Trophoblast cell (in vitro differentiated cells and primary cell): ENCODE data around the gene ASIC4.

ENCODE experiments used
- DNase-seq, 2 donors: peaks; one replicate each; pipeline ENCODE4 v3.0.0-alpha.2; 2016
- H2AFZ ChIP-seq: 2 replicates; pipeline ENCODE4 v1.6.1; 2013; ENCODE audit warnings: low read length, moderate library complexity, mild to moderate bottlenecking; ENCODE audit not compliant: insufficient read depth, poor library complexity
- H2AK5ac ChIP-seq: 2 replicates; pipeline ENCODE4 v1.6.1; 2013; ENCODE audit warnings: mild to moderate bottlenecking, low read length
- H2BK120ac ChIP-seq: 2 replicates; pipeline ENCODE4 v1.6.1; 2013; ENCODE audit warnings: low read length, mild to moderate bottlenecking, moderate library complexity; ENCODE audit not compliant: insufficient read depth, poor library complexity
- H2BK12ac ChIP-seq: 2 replicates; pipeline ENCODE4 v1.6.1; 2013; ENCODE audit warnings: mild to moderate bottlenecking, low read length, moderate library complexity
- H2BK5ac ChIP-seq: 2 replicates; pipeline ENCODE4 v1.6.1; 2013; ENCODE audit warnings: low read length, low read depth, moderate library complexity, mild to moderate bottlenecking; ENCODE audit not compliant: poor library complexity
- H3K14ac ChIP-seq: 2 replicates; pipeline ENCODE4 v1.6.1; 2013; ENCODE audit warnings: mild to moderate bottlenecking, low read length
- H3K18ac ChIP-seq: 2 replicates; pipeline ENCODE4 v1.6.1; 2013; ENCODE audit warnings: mild to moderate bottlenecking, low read length
- H3K23ac ChIP-seq: 2 replicates; pipeline ENCODE4 v1.6.1; 2013; ENCODE audit warnings: low read length
- H3K27ac ChIP-seq: 2 replicates; pipeline ENCODE4 v1.5.1; 2013; ENCODE audit warnings: low read depth, mild to moderate bottlenecking, inconsistent platforms, low read length, moderate library complexity
- H3K27me3 ChIP-seq: 2 replicates; pipeline ENCODE4 v1.6.1; 2013; ENCODE audit warnings: inconsistent platforms, mild to moderate bottlenecking, low read length, moderate library complexity; ENCODE audit not compliant: insufficient read depth
- H3K36me3 ChIP-seq, 2 experiments: 1 replicate in 1 of 2; 2 replicates in 1 of 2; pipeline ENCODE4 v1.6.1; 2013; ENCODE audit warnings: low read length in 2 of 2, mild to moderate bottlenecking in 2 of 2, moderate library complexity in 1 of 2; ENCODE audit not compliant: insufficient read depth in 2 of 2, control insufficient read depth in 1 of 2
- H3K4ac ChIP-seq: 2 replicates; pipeline ENCODE4 v1.6.1; 2013; ENCODE audit warnings: low read depth, mild to moderate bottlenecking, low read length, moderate library complexity
- H3K4me1 ChIP-seq, 2 experiments: 1 replicate in 1 of 2; 2 replicates in 1 of 2; pipeline ENCODE4 v1.6.1; 2013; ENCODE audit warnings: low read length in 2 of 2, mild to moderate bottlenecking in 2 of 2, moderate library complexity in 1 of 2; ENCODE audit not compliant: insufficient read depth in 2 of 2, control insufficient read depth in 1 of 2
- H3K4me2 ChIP-seq: 2 replicates; pipeline ENCODE4 v1.6.1; 2013; ENCODE audit warnings: inconsistent platforms, mild to moderate bottlenecking, low read length, moderate library complexity
- H3K4me3 ChIP-seq: 2 replicates; pipeline ENCODE4 v1.5.1; 2013; ENCODE audit warnings: mild to moderate bottlenecking, low read depth, low read length, inconsistent platforms
- H3K79me1 ChIP-seq: one replicate; pipeline ENCODE4 v1.6.1; 2013; ENCODE audit warnings: low read length
- H3K79me2 ChIP-seq: 2 replicates; pipeline ENCODE4 v1.6.1; 2013; ENCODE audit warnings: low read length, mild to moderate bottlenecking; ENCODE audit not compliant: control insufficient read depth, insufficient read depth, poor library complexity
- H3K9ac ChIP-seq: 2 replicates; pipeline ENCODE4 v1.6.1; 2013; ENCODE audit warnings: mild to moderate bottlenecking, low read length
- H3K9me3 ChIP-seq: 2 replicates; pipeline ENCODE4 v1.6.1; 2013; ENCODE audit warnings: low read depth, mild to moderate bottlenecking, control low read depth, inconsistent platforms, low read length; ENCODE audit not compliant: insufficient read depth
- H4K12ac ChIP-seq: 2 replicates; pipeline ENCODE4 v1.6.1; 2013; ENCODE audit warnings: low read depth, mild to moderate bottlenecking, low read length, moderate library complexity
- H4K8ac ChIP-seq: 2 replicates; pipeline ENCODE4 v1.6.1; 2013; ENCODE audit warnings: low read depth, mild to moderate bottlenecking, low read length, moderate library complexity
- H4K91ac ChIP-seq: one replicate; pipeline ENCODE4 v1.6.1; 2013; ENCODE audit warnings: low read depth, mild to moderate bottlenecking, low read length, moderate library complexity
- WGBS: extraction: QIAGEN DNeasy Blood & Tissue Kit; methylation state at CpG from one replicate; pipeline ENCODE4 v1.1.7; 2013; ENCODE audit warnings: missing lambda C conversion rate; ENCODE audit not compliant: insufficient read length, insufficient coverage; ENCODE audit errors: extremely low coverage; 5-methylcytosine and 5-hydroxymethylcytosine counted together

Gene ASIC4

DNA sequence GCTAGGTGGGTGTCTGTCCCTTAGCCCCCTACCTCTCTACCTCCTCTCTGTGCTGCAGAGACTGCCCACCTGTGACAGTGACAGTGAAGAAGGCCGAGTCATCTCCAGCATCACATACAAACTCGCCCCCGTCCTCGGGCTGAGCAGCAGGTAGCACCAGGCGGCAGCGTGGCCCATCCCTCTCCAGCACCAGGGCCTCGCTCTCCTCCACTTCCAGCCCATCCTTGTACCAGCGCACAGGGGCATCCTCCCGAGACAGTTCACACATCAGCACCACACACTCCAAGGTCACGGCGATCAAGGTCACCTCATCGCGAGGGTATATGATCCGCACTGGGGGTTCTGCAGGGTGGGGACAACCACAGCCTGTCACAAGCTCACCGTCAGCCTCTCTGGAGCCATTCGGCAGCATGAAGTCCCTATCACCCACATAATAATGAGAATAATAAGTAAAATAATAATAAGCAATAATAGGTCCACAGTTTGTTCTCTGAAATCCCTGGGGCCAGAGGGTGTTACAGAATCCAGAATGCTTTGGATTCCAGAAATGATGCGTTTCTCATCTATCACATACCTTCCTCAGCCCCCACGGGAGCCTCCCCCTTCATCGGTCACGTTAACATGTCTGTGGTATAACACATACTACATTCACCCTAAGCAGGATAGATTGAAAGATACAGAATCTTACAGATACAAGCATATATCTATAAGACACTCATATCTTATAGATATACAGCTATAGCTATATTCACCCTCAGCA lies 45.1 kb downstream of the ASIC4 start:
- Histone ChIP-seq H4K12ac (no peak overlapping the region), H2BK5ac (no peak overlapping the region), H3K79me1 (peaks cover 11% of the 10 kb centered on the region), H3K18ac (no peak overlapping the region), H3K9ac (no peak overlapping the region), H3K27me3 (no peaks in the 10 kb centered on the region), H2BK120ac (no peak overlapping the region), H4K8ac (no peak overlapping the region), H3K27ac (no peak overlapping the region), H3K4ac (no peak overlapping the region), H3K23ac (no peak overlapping the region), H3K4me1 (peaks cover 22% of the 10 kb centered on the region in 2 experiments), H2AK5ac (no peak overlapping the region), H4K91ac (no peak overlapping the region), H2AFZ (no peak overlapping the region), H3K9me3 (no peaks in the 10 kb centered on the region), H3K4me3 (no peak overlapping the region), H2BK12ac (no peak overlapping the region), H3K4me2 (no peak overlapping the region), H3K36me3 (peaks cover 65 to 71% of the 10 kb centered on the region in 2 experiments), H3K14ac (no peak overlapping the region), H3K79me2 (no peaks in the 10 kb centered on the region)
- DNase-seq: peak in 1 of 2 donors; percentile 48
- no CpG with 5 or more reads among the region's 20 CpGs for WGBS

GRCh38 chr2:219560037-219560892 lies 46.0 kb downstream of the ASIC4 start:
- Histone ChIP-seq H4K12ac (no peak overlapping the region), H3K4me2 (no peak overlapping the region), H3K18ac (no peak overlapping the region), H3K9ac (no peak overlapping the region), H2BK5ac (no peak overlapping the region), H3K23ac (no peak overlapping the region), H3K27ac (no peak overlapping the region), H3K14ac (no peak overlapping the region), H3K4ac (no peak overlapping the region), H3K79me1 (peaks cover 11% of the 10 kb centered on the region), H2AK5ac (no peak overlapping the region), H3K79me2 (no peaks in the 10 kb centered on the region), H4K91ac (peak overlapping the region; percentile 1), H4K8ac (no peak overlapping the region), H3K4me3 (no peak overlapping the region), H3K36me3 (peaks cover 70 to 75% of the 10 kb centered on the region in 2 experiments), H2BK120ac (no peak overlapping the region), H3K4me1 (peaks cover 22% of the 10 kb centered on the region in 2 experiments), H2AFZ (no peak overlapping the region), H3K9me3 (no peaks in the 10 kb centered on the region), H2BK12ac (no peak overlapping the region), H3K27me3 (no peaks in the 10 kb centered on the region)
- DNase-seq: no peak
- no CpG with 5 or more reads among the region's 8 CpGs for WGBS

DNA sequence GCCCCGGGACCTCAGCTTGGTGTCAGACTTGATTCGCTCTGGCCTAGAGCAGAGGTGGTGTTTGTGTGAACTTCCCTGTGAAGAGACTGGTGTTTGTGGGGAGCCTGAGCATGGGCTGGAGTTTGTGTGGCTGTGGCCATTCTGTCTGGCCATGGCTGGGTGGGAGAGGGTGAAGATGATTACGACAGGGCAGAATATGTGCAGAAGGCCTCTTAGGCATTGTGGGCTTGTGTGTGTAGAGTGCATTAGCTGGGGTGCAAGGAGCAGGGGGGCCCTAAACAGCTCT lies 46.6 kb downstream of the ASIC4 start:
- Histone ChIP-seq H2AFZ (no peak overlapping the region), H3K79me1 (peaks cover 11% of the 10 kb centered on the region), H3K23ac (no peak overlapping the region), H3K79me2 (no peaks in the 10 kb centered on the region), H3K4me1 (peaks cover 22% of the 10 kb centered on the region in 2 experiments), H3K27ac (peak overlapping the region; percentile 67), H3K9ac (no peak overlapping the region), H3K4me3 (peak overlapping the region; percentile 1), H3K4me2 (no peak overlapping the region), H2BK120ac (peak overlapping the region; percentile 12), H2BK12ac (peak overlapping the region; percentile 43), H3K14ac (peak overlapping the region; percentile 13), H3K36me3 (peaks cover 74 to 76% of the 10 kb centered on the region in 2 experiments), H3K4ac (no peak overlapping the region), H4K12ac (no peak overlapping the region), H2BK5ac (peak overlapping the region; percentile 8), H3K9me3 (peaks cover under 1% of the 10 kb centered on the region), H2AK5ac (peak overlapping the region; percentile 16), H4K91ac (peak overlapping the region; percentile 16), H4K8ac (peak overlapping the region; percentile 3), H3K18ac (peak overlapping the region; percentile 40), H3K27me3 (no peaks in the 10 kb centered on the region)
- WGBS: no CpG with 5 or more reads among the region's 3 CpGs
- DNase-seq: no peak

DNA sequence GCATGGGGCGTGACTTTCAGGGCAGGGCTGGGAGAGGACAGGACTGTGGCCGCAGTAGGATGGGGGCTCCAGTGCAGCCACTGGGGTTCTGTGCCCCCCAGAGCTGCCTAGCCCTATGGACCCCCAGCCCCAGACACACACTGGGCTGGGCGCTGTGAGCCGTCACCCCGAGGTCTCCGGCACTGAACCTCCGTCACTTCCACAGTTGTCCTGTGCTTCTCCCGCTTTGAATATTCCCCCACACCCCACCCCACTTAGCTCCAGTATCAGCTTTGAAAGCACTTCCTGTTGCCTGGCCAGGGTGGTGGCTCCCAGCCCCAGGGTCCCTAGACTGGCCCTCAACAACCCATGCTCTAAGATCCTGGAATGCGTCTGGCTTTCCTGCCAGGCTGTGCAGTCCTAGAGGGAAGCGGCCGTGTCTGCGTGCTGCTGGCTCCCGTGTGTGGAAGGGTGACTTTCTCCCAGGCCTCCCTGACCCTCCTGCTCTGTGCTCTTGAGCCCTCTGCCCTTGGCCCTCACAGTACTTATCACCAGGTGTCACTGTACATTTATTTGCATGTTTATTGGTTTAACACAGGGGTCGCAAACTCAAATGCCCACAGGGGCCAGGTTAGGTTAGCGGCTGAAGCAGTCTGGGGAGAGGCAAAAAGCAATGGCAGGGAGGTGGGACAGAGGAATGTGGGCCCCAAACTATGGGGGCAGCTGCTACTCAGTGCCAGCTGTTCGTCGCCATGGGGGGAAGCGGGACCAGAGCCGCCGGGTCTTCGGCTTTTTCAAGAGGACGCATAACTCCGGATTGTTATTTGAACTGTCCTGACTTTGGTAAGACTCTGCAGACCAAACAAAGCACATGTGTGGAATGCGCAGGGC lies 47.1 kb downstream of the ASIC4 start:
- Histone ChIP-seq H3K4me3 (peak overlapping the region; percentile 1), H3K79me1 (peaks cover 11% of the 10 kb centered on the region), H2AK5ac (peak overlapping the region; percentile 16), H3K27ac (peak overlapping the region; percentile 67), H3K18ac (peak overlapping the region; percentile 40), H3K14ac (peak overlapping the region; percentile 13), H2AFZ (no peak overlapping the region), H3K79me2 (no peaks in the 10 kb centered on the region), H2BK5ac (peak overlapping the region; percentile 8), H3K23ac (no peak overlapping the region), H3K4me1 (peaks cover 22% of the 10 kb centered on the region in 2 experiments), H3K9ac (no peak overlapping the region), H3K4me2 (no peak overlapping the region), H4K91ac (peak overlapping the region; percentile 16), H3K36me3 (peaks cover 71 to 76% of the 10 kb centered on the region in 2 experiments), H2BK12ac (peak overlapping the region; percentile 43), H2BK120ac (peak overlapping the region; percentile 12), H3K27me3 (no peaks in the 10 kb centered on the region), H3K4ac (no peak overlapping the region), H4K12ac (no peak overlapping the region), H3K9me3 (peaks cover 1% of the 10 kb centered on the region), H4K8ac (peak overlapping the region; percentile 3)
- WGBS: no CpG with 5 or more reads among the region's 24 CpGs
- no peak for DNase-seq
